ENCODE data around the gene TLCD4. TPM values are rescaled to one million over a fixed set of nuclear protein-coding genes. Genes with fewer than 3 reads are reported as not detected.

Gene TLCD4
- total RNA-seq, 1 donor from 2014 or later: 5.7 TPM

DNA sequence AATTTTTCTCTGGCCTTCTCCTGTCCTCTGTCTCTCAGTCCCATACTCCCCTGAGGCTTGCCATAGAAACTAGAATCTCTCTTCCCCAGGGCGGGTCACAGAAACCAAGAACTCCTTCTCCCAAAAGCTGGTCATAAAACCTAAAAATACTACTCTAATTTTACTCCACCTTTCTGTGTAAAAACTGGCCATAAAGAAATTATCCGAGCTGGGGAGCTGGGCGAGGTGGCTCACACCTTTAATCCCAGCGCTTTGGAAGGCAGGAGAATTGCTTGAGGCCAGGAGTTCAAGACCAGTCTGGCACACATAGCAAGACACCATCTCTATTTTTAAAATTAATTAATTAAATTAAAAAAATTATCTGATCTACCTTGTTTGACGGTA lies 47.5 kb upstream of the TLCD4 start:
- Histone ChIP-seq H3K79me2 (ENCODE audit: low read depth) (no peaks in the 10 kb centered on the region), H3K9me3 (ENCODE audit: low read depth) (no peaks in the 10 kb centered on the region), H4K20me1 (ENCODE audit: low read depth) (no peaks in the 10 kb centered on the region), H3K27me3 (no peaks in the 10 kb centered on the region), H3K4me2 (no peak overlapping the region), H3K4me1 (peaks cover 6% of the 10 kb centered on the region), H3K9ac (no peak overlapping the region), H3K4me3 (no peak overlapping the region), H3F3A (ENCODE audit: low read depth) (no peaks in the 10 kb centered on the region), H3K36me3 (no peaks in the 10 kb centered on the region), H2AFZ (replicated peaks) (no peak overlapping the region), H3K27ac (no peak overlapping the region)
- H3K4me3 Mint-ChIP-seq: no peak overlapping the region
- DNase-seq (ENCODE audit: low spot score): no peak
- H3K27me3 Mint-ChIP-seq (ENCODE audit: insufficient read depth, low read depth): peaks cover 4% of the 10 kb centered on the region
- peaks cover 2% of the 10 kb centered on the region for H3K36me3 Mint-ChIP-seq
- TF ChIP-seq, protein P1, sequence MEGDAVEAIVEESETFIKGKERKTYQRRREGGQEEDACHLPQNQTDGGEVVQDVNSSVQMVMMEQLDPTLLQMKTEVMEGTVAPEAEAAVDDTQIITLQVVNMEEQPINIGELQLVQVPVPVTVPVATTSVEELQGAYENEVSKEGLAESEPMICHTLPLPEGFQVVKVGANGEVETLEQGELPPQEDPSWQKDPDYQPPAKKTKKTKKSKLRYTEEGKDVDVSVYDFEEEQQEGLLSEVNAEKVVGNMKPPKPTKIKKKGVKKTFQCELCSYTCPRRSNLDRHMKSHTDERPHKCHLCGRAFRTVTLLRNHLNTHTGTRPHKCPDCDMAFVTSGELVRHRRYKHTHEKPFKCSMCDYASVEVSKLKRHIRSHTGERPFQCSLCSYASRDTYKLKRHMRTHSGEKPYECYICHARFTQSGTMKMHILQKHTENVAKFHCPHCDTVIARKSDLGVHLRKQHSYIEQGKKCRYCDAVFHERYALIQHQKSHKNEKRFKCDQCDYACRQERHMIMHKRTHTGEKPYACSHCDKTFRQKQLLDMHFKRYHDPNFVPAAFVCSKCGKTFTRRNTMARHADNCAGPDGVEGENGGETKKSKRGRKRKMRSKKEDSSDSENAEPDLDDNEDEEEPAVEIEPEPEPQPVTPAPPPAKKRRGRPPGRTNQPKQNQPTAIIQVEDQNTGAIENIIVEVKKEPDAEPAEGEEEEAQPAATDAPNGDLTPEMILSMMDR (IDR thresholded peaks at IDR 0.05): no peak
- TF ChIP-seq EZH2 (IDR thresholded peaks at IDR 0.05) (no peak), EZH2phosphoT487 (IDR thresholded peaks at IDR 0.05) (no peak)
- no peak overlapping the region for H3K27ac Mint-ChIP-seq
- H3K9me3 Mint-ChIP-seq: no peaks in the 10 kb centered on the region
- peaks cover 13% of the 10 kb centered on the region for H3K4me1 Mint-ChIP-seq

DNA sequence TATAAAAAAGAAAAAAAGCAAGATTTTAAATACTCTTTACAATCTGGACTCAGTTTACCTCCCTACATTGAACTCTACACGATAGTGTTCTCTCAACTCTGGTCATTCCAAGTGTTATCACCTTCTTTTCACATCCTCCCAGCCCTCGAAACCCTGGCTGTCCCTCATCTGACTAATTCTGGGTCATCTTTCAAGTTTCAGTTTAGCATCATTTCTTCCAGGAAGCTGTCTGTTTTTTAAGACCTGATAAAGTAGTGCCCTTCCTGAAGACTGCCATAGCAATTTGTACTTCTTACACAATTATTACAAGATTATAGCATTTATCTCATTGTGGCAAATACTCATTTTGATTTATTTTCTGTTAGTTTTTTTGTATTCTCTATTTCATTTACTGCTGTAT lies 45.6 kb upstream of the TLCD4 start:
- H3K4me3 Mint-ChIP-seq: peak overlapping the region; percentile 100
- H4K20me1 ChIP-seq (ENCODE audit: low read depth): no peaks in the 10 kb centered on the region
- H3F3A ChIP-seq (ENCODE audit: low read depth): no peaks in the 10 kb centered on the region
- no peak overlapping the region for H3K9ac ChIP-seq
- H3K27ac ChIP-seq: no peak overlapping the region
- H2AFZ ChIP-seq (replicated peaks): no peak overlapping the region
- H3K27me3 ChIP-seq: no peaks in the 10 kb centered on the region
- no peaks in the 10 kb centered on the region for H3K36me3 ChIP-seq
- TF ChIP-seq, protein P1 (IDR thresholded peaks at IDR 0.05): no peak
- TF ChIP-seq EZH2phosphoT487 (IDR thresholded peaks at IDR 0.05) (no peak), EZH2 (IDR thresholded peaks at IDR 0.05) (no peak)
- peaks cover 4% of the 10 kb centered on the region for H3K27me3 Mint-ChIP-seq (ENCODE audit: insufficient read depth, low read depth)
- no peaks in the 10 kb centered on the region for H3K79me2 ChIP-seq (ENCODE audit: low read depth)
- peaks cover 13% of the 10 kb centered on the region for H3K4me1 Mint-ChIP-seq
- H3K4me2 ChIP-seq: peak overlapping the region; percentile 82
- DNase-seq (ENCODE audit: low spot score): no peak
- peak overlapping the region; percentile 70 for H3K4me3 ChIP-seq
- H3K36me3 Mint-ChIP-seq: peaks cover 2% of the 10 kb centered on the region
- H3K4me1 ChIP-seq: peaks cover 6% of the 10 kb centered on the region
- H3K9me3 ChIP-seq (ENCODE audit: low read depth): no peaks in the 10 kb centered on the region
- H3K27ac Mint-ChIP-seq: no peak overlapping the region
- no peaks in the 10 kb centered on the region for H3K9me3 Mint-ChIP-seq

DNA sequence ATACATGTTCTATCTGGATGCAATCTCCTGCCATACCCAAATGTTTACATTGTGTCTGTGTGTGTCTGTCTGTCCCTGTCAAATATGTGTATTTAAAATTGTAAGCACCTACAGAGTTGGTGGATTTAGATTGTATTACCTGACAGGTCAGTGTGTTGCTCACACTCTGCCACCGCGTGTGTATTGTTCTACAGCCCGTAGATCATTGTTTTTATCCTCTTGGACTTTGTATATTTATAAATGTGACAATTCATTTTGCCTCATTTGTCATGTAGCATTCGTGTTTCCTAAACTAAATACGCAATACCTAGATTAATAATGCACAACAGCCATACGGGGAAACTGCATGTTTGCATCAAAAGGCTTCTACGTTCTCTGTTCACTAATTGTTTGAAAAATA lies 45.0 kb upstream of the TLCD4 start:
- Histone ChIP-seq H3K36me3 (no peaks in the 10 kb centered on the region), H3K9me3 (ENCODE audit: low read depth) (no peaks in the 10 kb centered on the region), H3K27me3 (no peaks in the 10 kb centered on the region), H3K4me2 (peak overlapping the region; percentile 82), H3K4me3 (peak overlapping the region; percentile 70), H3K27ac (no peak overlapping the region), H3K4me1 (peaks cover 6% of the 10 kb centered on the region), H2AFZ (replicated peaks) (peak overlapping the region; percentile 96), H4K20me1 (ENCODE audit: low read depth) (no peaks in the 10 kb centered on the region), H3K9ac (no peak overlapping the region), H3K79me2 (ENCODE audit: low read depth) (no peaks in the 10 kb centered on the region), H3F3A (ENCODE audit: low read depth) (no peaks in the 10 kb centered on the region)
- peak overlapping the region; percentile 91 for H3K27ac Mint-ChIP-seq
- DNase-seq (ENCODE audit: low spot score): no peak
- H3K27me3 Mint-ChIP-seq (ENCODE audit: insufficient read depth, low read depth): peaks cover 4% of the 10 kb centered on the region
- H3K4me3 Mint-ChIP-seq: peak overlapping the region; percentile 100
- H3K36me3 Mint-ChIP-seq: peaks cover 2% of the 10 kb centered on the region
- H3K4me1 Mint-ChIP-seq: peaks cover 13% of the 10 kb centered on the region
- no peaks in the 10 kb centered on the region for H3K9me3 Mint-ChIP-seq
- TF ChIP-seq EZH2phosphoT487 (IDR thresholded peaks at IDR 0.05): no peak
- TF ChIP-seq, protein P1 (IDR thresholded peaks at IDR 0.05): no peak
- TF ChIP-seq EZH2 (IDR thresholded peaks at IDR 0.05): no peak
